Measurements from ENCODE around the gene BANF1. TPM values are rescaled to one million over a fixed set of nuclear protein-coding genes. Genes with fewer than 3 reads are reported as not detected.

The BANF1 gene
- total RNA-seq, 1 experiment from 2014 or later, result 248 TPM

GRCh38 chr11:65964906-65965305, 37.4 kb upstream of the BANF1 start:
- intact Hi-C loops (cut with micrococcal nuclease; ENCODE audit: unreplicated experiment), result no loop called here

GRCh38 chr11:65965986-65966762, 36.1 kb upstream of the BANF1 start:
- Mint-ChIP-seq H3K4me3 (ENCODE audit: low read depth, unreplicated experiment) (no peak overlapping the region), H3K36me3 (ENCODE audit: insufficient read depth, unreplicated experiment) (peaks cover 55% of the 10 kb centered on the region), H3K27ac (ENCODE audit: unreplicated experiment) (no peak overlapping the region), H3K27me3 (ENCODE audit: unreplicated experiment) (no peaks in the 10 kb centered on the region), H3K4me1 (ENCODE audit: low read depth, unreplicated experiment) (peaks cover 17% of the 10 kb centered on the region), H3K9me3 (ENCODE audit: low read depth, unreplicated experiment) (no peaks in the 10 kb centered on the region)
- no TSS peak for BruUV-seq (replicated peaks)
- intact Hi-C loops (cut with micrococcal nuclease; ENCODE audit: unreplicated experiment), result no loop called here
- TF ChIP-seq, protein P1, sequence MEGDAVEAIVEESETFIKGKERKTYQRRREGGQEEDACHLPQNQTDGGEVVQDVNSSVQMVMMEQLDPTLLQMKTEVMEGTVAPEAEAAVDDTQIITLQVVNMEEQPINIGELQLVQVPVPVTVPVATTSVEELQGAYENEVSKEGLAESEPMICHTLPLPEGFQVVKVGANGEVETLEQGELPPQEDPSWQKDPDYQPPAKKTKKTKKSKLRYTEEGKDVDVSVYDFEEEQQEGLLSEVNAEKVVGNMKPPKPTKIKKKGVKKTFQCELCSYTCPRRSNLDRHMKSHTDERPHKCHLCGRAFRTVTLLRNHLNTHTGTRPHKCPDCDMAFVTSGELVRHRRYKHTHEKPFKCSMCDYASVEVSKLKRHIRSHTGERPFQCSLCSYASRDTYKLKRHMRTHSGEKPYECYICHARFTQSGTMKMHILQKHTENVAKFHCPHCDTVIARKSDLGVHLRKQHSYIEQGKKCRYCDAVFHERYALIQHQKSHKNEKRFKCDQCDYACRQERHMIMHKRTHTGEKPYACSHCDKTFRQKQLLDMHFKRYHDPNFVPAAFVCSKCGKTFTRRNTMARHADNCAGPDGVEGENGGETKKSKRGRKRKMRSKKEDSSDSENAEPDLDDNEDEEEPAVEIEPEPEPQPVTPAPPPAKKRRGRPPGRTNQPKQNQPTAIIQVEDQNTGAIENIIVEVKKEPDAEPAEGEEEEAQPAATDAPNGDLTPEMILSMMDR (IDR thresholded peaks at IDR 0.05; ENCODE audit: unreplicated experiment), result no peak
- DNase-seq, result no peak
- CTCF ChIA-PET, result interaction anchor here (0.5 kb wide), 1 partner anchor 23 kb away, joined by 3 read pairs; no protein-coding TSS in a partner anchor

More at GRCh38 chr11:65964906-65965305, 37.4 kb upstream of the BANF1 start:
- Mint-ChIP-seq H3K4me3 (ENCODE audit: low read depth, unreplicated experiment) (no peak overlapping the region), H3K9me3 (ENCODE audit: low read depth, unreplicated experiment) (no peaks in the 10 kb centered on the region), H3K27me3 (ENCODE audit: unreplicated experiment) (no peaks in the 10 kb centered on the region), H3K27ac (ENCODE audit: unreplicated experiment) (no peak overlapping the region), H3K36me3 (ENCODE audit: insufficient read depth, unreplicated experiment) (peaks cover 63% of the 10 kb centered on the region), H3K4me1 (ENCODE audit: low read depth, unreplicated experiment) (peaks cover 17% of the 10 kb centered on the region)
- DNase-seq, result no peak
- CTCF ChIA-PET, result no interaction called here
- BruUV-seq (replicated peaks), result no TSS peak
- TF ChIP-seq, protein P1 (IDR thresholded peaks at IDR 0.05; ENCODE audit: unreplicated experiment), result no peak

DNA sequence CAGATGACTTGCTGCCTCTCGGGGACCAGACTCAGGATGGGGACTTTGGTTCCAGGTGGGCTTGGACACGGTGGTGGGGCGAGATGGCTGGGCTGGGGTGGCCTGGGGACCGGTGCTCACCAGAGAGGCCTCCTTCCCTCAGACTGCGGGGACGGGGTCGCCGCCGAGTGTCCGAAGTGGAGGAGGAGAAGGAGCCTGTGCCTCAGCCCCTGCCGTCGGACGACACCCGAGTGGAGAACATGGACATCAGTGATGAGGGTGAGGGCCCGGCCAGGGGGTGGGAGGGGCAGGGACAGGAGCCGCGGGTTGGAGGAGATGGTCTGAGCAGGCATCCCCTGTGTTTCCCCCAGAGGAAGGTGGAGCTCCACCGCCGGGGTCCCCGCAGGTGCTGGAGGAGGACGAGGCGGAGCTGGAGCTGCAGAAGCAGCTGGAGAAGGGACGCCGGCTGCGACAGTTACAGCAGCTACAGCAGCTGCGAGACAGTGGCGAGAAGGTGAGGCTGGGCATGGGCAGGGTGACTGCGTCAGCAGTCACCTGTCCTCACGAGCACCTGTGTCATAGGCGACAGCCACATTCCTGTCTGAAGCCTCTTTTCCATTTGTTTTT, 34.9 kb upstream of the BANF1 start:
- H3K27me3 Mint-ChIP-seq (ENCODE audit: unreplicated experiment), result no peaks in the 10 kb centered on the region
- H3K27ac Mint-ChIP-seq (ENCODE audit: unreplicated experiment), result no peak overlapping the region
- TF ChIP-seq, protein P1 (IDR thresholded peaks at IDR 0.05; ENCODE audit: unreplicated experiment), result no peak
- H3K9me3 Mint-ChIP-seq (ENCODE audit: low read depth, unreplicated experiment), result no peaks in the 10 kb centered on the region
- peaks cover 11% of the 10 kb centered on the region for H3K4me1 Mint-ChIP-seq (ENCODE audit: low read depth, unreplicated experiment)
- no TSS peak for BruUV-seq (replicated peaks)
- intact Hi-C loops (cut with micrococcal nuclease; ENCODE audit: unreplicated experiment), result no loop called here
- peaks cover 48% of the 10 kb centered on the region for H3K36me3 Mint-ChIP-seq (ENCODE audit: insufficient read depth, unreplicated experiment)
- no peak overlapping the region for H3K4me3 Mint-ChIP-seq (ENCODE audit: low read depth, unreplicated experiment)
- CTCF ChIA-PET, result no interaction called here
- no peak for DNase-seq

DNA sequence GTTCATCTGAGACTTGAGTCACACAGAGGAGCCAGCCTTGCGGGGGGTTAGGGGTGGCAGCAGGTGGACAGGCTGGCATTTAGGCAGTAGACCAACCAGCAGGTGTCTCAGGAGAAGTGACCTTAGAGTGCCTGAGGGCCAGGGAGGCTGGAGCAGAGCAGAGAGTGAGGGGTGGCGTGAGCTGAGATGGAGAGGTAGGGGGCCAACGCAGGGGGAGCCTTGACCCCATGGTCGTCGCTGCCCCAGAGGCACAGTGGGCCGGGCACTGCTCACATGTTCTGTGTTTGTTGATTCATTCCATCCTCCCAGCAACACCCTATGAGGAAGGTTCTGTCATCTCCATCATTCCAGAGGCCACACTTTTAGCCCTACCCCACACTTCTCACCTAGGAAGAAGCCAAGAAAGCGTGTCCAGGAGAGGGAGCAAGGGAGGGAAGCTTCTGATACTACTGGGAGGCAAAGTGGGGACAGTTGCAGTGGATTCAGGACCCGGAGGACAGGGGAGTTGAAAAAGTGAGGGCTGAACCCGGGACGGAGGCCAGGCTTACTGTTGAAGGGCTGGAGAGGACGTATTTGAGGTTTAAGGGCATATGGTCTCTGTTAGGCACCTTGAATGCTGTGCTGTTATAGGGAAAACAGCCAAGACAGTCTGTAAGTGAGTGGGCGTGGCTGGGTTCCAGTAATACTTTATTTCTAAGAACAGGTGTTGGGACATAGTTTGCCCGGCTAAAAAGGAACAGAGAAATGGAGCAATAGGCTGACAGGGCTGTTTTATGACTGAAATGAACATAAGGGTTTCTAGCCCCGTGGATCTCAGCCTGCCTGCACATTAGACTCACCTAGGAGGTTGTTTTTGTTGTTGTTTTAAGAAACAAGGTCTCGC, 33.5 kb upstream of the BANF1 start:
- peaks cover 50% of the 10 kb centered on the region for H3K36me3 Mint-ChIP-seq (ENCODE audit: insufficient read depth, unreplicated experiment)

More for the DNA sequence above, 33.5 kb upstream of the BANF1 start:
- no peaks in the 10 kb centered on the region for H3K27me3 Mint-ChIP-seq (ENCODE audit: unreplicated experiment)
- no TSS peak for BruUV-seq (replicated peaks)
- no peak for DNase-seq
- no peak overlapping the region for H3K27ac Mint-ChIP-seq (ENCODE audit: unreplicated experiment)
- CTCF ChIA-PET, result no interaction called here
- TF ChIP-seq, protein P1 (IDR thresholded peaks at IDR 0.05; ENCODE audit: unreplicated experiment), result no peak
- H3K4me1 Mint-ChIP-seq (ENCODE audit: low read depth, unreplicated experiment), result peaks cover 8% of the 10 kb centered on the region
- H3K4me3 Mint-ChIP-seq (ENCODE audit: low read depth, unreplicated experiment), result no peak overlapping the region
- no peaks in the 10 kb centered on the region for H3K9me3 Mint-ChIP-seq (ENCODE audit: low read depth, unreplicated experiment)
- intact Hi-C loops (cut with micrococcal nuclease; ENCODE audit: unreplicated experiment), result no loop called here

All from Calu3 (cell line).